MCF 10A (cell line): Measurements from ENCODE around the gene MRPS27. TPM values are rescaled to one million over a fixed set of nuclear protein-coding genes. Genes with fewer than 3 reads are reported as not detected.

Experiments used
- BruUV-seq: library from RNA; stranded (reverse); fragments of 400-500 nt; replicated peaks from 2 replicates; lab custom pipeline; 2021; lab: Mats Ljungman, UMichigan
- CTCF ChIA-PET: fragments of 300-600 bp; sonication (Branson Sonifier 250); formaldehyde crosslinking; extraction: SDS; loops from one replicate; lab custom pipeline; 2021; ENCODE audit warnings: antibody characterized with exemption, inconsistent platforms; lab: Yijun Ruan, JAX
- POLR2A ChIA-PET: fragments of 300-600, 350-650 bp; sonication (Branson Sonifier 250); formaldehyde crosslinking; extraction: SDS; loops from one replicate; lab custom pipeline; 2020; ENCODE audit warnings: antibody characterized with exemption, inconsistent platforms; lab: Yijun Ruan, JAX
- DNase-seq: peaks from one replicate; pipeline ENCODE4 v3.0.0-alpha.2; 2018; ENCODE audit not compliant: unreplicated experiment
- H3K27ac Mint-ChIP-seq: one replicate; pipeline ENCODE4 v1.8.0; 2022; ENCODE audit warnings: mild to moderate bottlenecking, low read depth, mixed read lengths; ENCODE audit not compliant: unreplicated experiment
- H3K27me3 Mint-ChIP-seq: one replicate; pipeline ENCODE4 v1.8.0; 2022; ENCODE audit warnings: mixed read lengths; ENCODE audit not compliant: insufficient read depth, unreplicated experiment
- H3K36me3 Mint-ChIP-seq: one replicate; pipeline ENCODE4 v1.8.0; 2022; ENCODE audit warnings: mild to moderate bottlenecking, moderate library complexity, mixed read lengths; ENCODE audit not compliant: insufficient read depth, unreplicated experiment
- H3K4me1 Mint-ChIP-seq: one replicate; pipeline ENCODE4 v1.8.0; 2022; ENCODE audit warnings: mixed read lengths; ENCODE audit not compliant: insufficient read depth, unreplicated experiment
- H3K4me3 Mint-ChIP-seq: one replicate; pipeline ENCODE4 v1.8.0; 2022; ENCODE audit warnings: mild to moderate bottlenecking, moderate library complexity, mixed read lengths; ENCODE audit not compliant: unreplicated experiment
- H3K9me3 Mint-ChIP-seq: one replicate; pipeline ENCODE4 v1.8.0; 2022; ENCODE audit warnings: mixed read lengths; ENCODE audit not compliant: unreplicated experiment
- CTCF ChIP-seq: fragments of 200-600 bp; IDR thresholded peaks from one replicate; pipeline ENCODE4 v1.8.0; 2022; ENCODE audit warnings: antibody characterized with exemption, mild to moderate bottlenecking; ENCODE audit not compliant: unreplicated experiment
- intact Hi-C: fragments of 100-400 bp; cut with micrococcal nuclease; formaldehyde crosslinking; loops from 2 replicates; pipeline ENCODE4 v1.14.1; 2022
- total RNA-seq: library from RNA; stranded (reverse); gene quantifications from 2 replicates; pipeline ENCODE4 v1.2.3, GENCODE V29; 2022

MRPS27 gene
- total RNA-seq, 1 experiment from 2014 or later = 68.5 TPM

GRCh38 chr5:72206994-72207393, 113.0 kb downstream of the MRPS27 start:
- Mint-ChIP-seq H3K9me3 (no peaks in the 10 kb centered on the region), H3K4me1 (peaks cover 18% of the 10 kb centered on the region), H3K4me3 (no peak overlapping the region), H3K27me3 (no peaks in the 10 kb centered on the region), H3K27ac (no peak overlapping the region), H3K36me3 (peaks cover 12% of the 10 kb centered on the region)
- no peak for TF ChIP-seq CTCF
- intact Hi-C loops = no loop called here
- POLR2A ChIA-PET = no interaction called here
- CTCF ChIA-PET = no interaction called here
- DNase-seq = no peak
- BruUV-seq = no TSS peak

- Mint-ChIP-seq H3K27ac (no peak overlapping the region), H3K9me3 (no peaks in the 10 kb centered on the region), H3K36me3 (peaks cover 12% of the 10 kb centered on the region), H3K4me1 (peaks cover 9% of the 10 kb centered on the region), H3K27me3 (no peaks in the 10 kb centered on the region), H3K4me3 (no peak overlapping the region)
- intact Hi-C loops = no loop called here
- ChIA-PET CTCF (no interaction called here), POLR2A (no interaction called here)
- no TSS peak for BruUV-seq
- no peak for DNase-seq
- no peak for TF ChIP-seq CTCF
Measured at GRCh38 chr5:72206160-72206559, 113.9 kb downstream of the MRPS27 start.

- Mint-ChIP-seq H3K4me3 (no peak overlapping the region), H3K27ac (no peak overlapping the region), H3K9me3 (no peaks in the 10 kb centered on the region), H3K4me1 (peaks cover 6% of the 10 kb centered on the region), H3K36me3 (peaks cover 12% of the 10 kb centered on the region), H3K27me3 (no peaks in the 10 kb centered on the region)
- no peak for TF ChIP-seq CTCF
- intact Hi-C loops = no loop called here
- TSS peak; percentile 26 for BruUV-seq
- POLR2A ChIA-PET = no interaction called here
- CTCF ChIA-PET = no interaction called here
- DNase-seq = no peak
Measured at GRCh38 chr5:72205431-72206009, 114.5 kb downstream of the MRPS27 start.

GRCh38 chr5:72204946-72205345, 115.1 kb downstream of the MRPS27 start:
- ChIA-PET POLR2A (interaction anchor here (0.6 kb wide), 1 partner anchor 334 kb away, joined by 3 read pairs; no protein-coding TSS in a partner anchor), CTCF (no interaction called here)
- Mint-ChIP-seq H3K27ac (no peak overlapping the region), H3K9me3 (no peaks in the 10 kb centered on the region), H3K27me3 (no peaks in the 10 kb centered on the region), H3K4me3 (no peak overlapping the region), H3K4me1 (peaks cover 6% of the 10 kb centered on the region), H3K36me3 (peaks cover 12% of the 10 kb centered on the region)
- TF ChIP-seq CTCF = no peak
- intact Hi-C loops = no loop called here
- no TSS peak for BruUV-seq
- no peak for DNase-seq
